Measurements from ENCODE around the gene TRIB2.

GRCh38 chr2:12741380-12741779, 24.6 kb downstream of the TRIB2 start:
- TF ChIP-seq CTCF (IDR thresholded peaks at IDR 0.05; ENCODE audit: low read depth, low read length) (no peak), EZH2phosphoT487 (IDR thresholded peaks at IDR 0.05; ENCODE audit: low read depth) (no peak)

All from OCI-LY3 (cell line).